Mammary epithelial cell (primary cell): ENCODE measurements around the gene RACGAP1.

Experiments
- EZH2 ChIP-seq: IDR thresholded peaks from 2 replicates; pipeline ENCODE4 v1.6.1; 2012; ENCODE audit warnings: low read length, inconsistent platforms, borderline replicate concordance
- TF ChIP-seq, protein P1 (sequence below), 2 donors: IDR thresholded peaks in 1 of 2; conservative IDR thresholded peaks in 1 of 2; 2 replicates each; pipeline ENCODE4 v1.5.1; 2011 to 2012; ENCODE audit warnings: inconsistent platforms in 2 of 2, low read length in 2 of 2, mild to moderate bottlenecking in 2 of 2, control low read depth in 1 of 2, low read depth in 1 of 2; ENCODE audit not compliant: insufficient read depth in 1 of 2; ENCODE audit errors: extremely low read depth in 1 of 2

DNA sequence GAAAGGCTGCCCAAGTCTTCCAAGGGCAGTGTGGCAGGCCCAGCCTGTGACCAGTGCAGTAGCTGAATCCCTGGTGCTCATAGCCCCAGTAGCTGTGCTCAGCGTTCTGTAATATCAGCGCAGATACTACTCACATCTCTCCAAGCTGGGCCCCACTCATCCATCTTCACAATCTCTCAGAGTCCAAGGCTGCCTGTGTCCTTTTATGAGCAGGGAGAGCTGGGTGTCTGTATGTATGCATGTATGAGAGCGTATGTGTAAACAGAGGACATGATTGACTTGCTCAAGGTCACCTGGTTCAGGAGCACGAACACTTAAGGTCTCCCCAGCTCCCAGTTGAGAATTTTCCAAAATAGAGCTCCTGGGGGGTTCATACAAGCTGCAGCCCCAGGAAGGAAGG lies 47.2 kb downstream of the RACGAP1 start:
- TF ChIP-seq, protein P1, sequence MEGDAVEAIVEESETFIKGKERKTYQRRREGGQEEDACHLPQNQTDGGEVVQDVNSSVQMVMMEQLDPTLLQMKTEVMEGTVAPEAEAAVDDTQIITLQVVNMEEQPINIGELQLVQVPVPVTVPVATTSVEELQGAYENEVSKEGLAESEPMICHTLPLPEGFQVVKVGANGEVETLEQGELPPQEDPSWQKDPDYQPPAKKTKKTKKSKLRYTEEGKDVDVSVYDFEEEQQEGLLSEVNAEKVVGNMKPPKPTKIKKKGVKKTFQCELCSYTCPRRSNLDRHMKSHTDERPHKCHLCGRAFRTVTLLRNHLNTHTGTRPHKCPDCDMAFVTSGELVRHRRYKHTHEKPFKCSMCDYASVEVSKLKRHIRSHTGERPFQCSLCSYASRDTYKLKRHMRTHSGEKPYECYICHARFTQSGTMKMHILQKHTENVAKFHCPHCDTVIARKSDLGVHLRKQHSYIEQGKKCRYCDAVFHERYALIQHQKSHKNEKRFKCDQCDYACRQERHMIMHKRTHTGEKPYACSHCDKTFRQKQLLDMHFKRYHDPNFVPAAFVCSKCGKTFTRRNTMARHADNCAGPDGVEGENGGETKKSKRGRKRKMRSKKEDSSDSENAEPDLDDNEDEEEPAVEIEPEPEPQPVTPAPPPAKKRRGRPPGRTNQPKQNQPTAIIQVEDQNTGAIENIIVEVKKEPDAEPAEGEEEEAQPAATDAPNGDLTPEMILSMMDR (conservative IDR thresholded peaks at IDR 0.05 in 1 of 2, IDR thresholded peaks at IDR 0.05 in 1 of 2; ENCODE audit: extremely low read depth in 1 of 2, insufficient read depth in 1 of 2, low read depth in 1 of 2, low read length in 2 of 2), result no peak
- no peak for TF ChIP-seq EZH2
